Heart right ventricle (tissue), 16 donors: ENCODE measurements around the gene CGB2. TPM values are rescaled to one million over a fixed set of nuclear protein-coding genes. Genes with fewer than 3 reads are reported as not detected.
A peak's percentile ranks its signal among the peaks of the same experiment; 100 is the strongest.

ENCODE experiments used
- ATAC-seq, 8 donors: fragments of 200-7000 bp; cut with Tn5 transposase; one replicate each; pipeline ENCODE4 v1.9.1; 2020; ENCODE audit warnings: mild to moderate bottlenecking in 8 of 8, moderate library complexity in 8 of 8, moderate number of reproducible peaks in 1 of 8
- DNase-seq, 2 donors: peaks; one replicate each; pipeline ENCODE4 v3.0.0-alpha.2; 2020
- H3K27ac ChIP-seq, 10 donors: fragments of 200-600 bp; sonication (generic) in 2 of 10; one replicate each; pipeline versions ENCODE4 v1.5.0 to v1.8.0; 2020 to 2022; ENCODE audit warnings: mild to moderate bottlenecking in 3 of 10
- H3K27me3 ChIP-seq, 7 donors: fragments of 200-600 bp; one replicate each; pipeline ENCODE4 v1.8.0; 2021 to 2022; ENCODE audit warnings: mild to moderate bottlenecking in 2 of 7
- H3K36me3 ChIP-seq, 9 donors: fragments of 200-600 bp; sonication (generic) in 1 of 9; one replicate each; pipeline versions ENCODE4 v1.5.0 to v1.8.0; 2020 to 2022; ENCODE audit warnings: mild to moderate bottlenecking in 2 of 9
- H3K4me1 ChIP-seq, 9 donors: fragments of 200-600 bp; sonication (generic) in 1 of 9; one replicate each; pipeline versions ENCODE4 v1.5.0 to v1.8.0; 2020 to 2022; ENCODE audit warnings: mild to moderate bottlenecking in 4 of 9
- H3K4me3 ChIP-seq, 10 donors: fragments of 200-600 bp; sonication (generic) in 2 of 10; one replicate each; pipeline versions ENCODE4 v1.5.0 to v1.8.0; 2020 to 2022; ENCODE audit warnings: mild to moderate bottlenecking in 7 of 10, moderate library complexity in 2 of 10
- H3K9me3 ChIP-seq, 11 donors: fragments of 200-600 bp in 10 of 11; sonication (generic) in 2 of 11; one replicate each; pipeline versions ENCODE4 v1.5.0 to v1.8.0; 2013 to 2022; ENCODE audit warnings: mild to moderate bottlenecking in 2 of 11, control low read depth in 1 of 11, moderate library complexity in 1 of 11
- CTCF ChIP-seq, 9 donors: fragments of 200-600 bp; sonication (generic) in 2 of 9; IDR thresholded peaks; one replicate each; pipeline versions ENCODE4 v1.5.0 to v1.8.0; 2021 to 2022; ENCODE audit warnings: antibody characterized with exemption in 9 of 9, mild to moderate bottlenecking in 5 of 9, moderate library complexity in 1 of 9
- WGBS, 2 donors: extraction: QIAGEN DNeasy Blood & Tissue Kit; methylation state at CpG; one replicate each; pipeline ENCODE4 v1.1.7; 2013; ENCODE audit warnings: inconsistent platforms in 1 of 2; 5-methylcytosine and 5-hydroxymethylcytosine counted together
- intact Hi-C, 10 donors: fragments of 100-400 bp; cut with DNase I; formaldehyde crosslinking; loops; one replicate each; pipeline versions ENCODE4 v1.11.1 to v1.14.2; 2022
- polyA plus RNA-seq, 2 donors: library from polyadenylated mRNA; stranded (reverse); fragments of 200-250 nt; gene quantifications; one replicate each; pipeline ENCODE4 v1.2.3, GENCODE V29; 2013
- total RNA-seq, 10 donors: library from RNA; stranded (reverse); fragmentation: NEBNext Ultra II Directional in 3 of 10; extraction: Animal tissue kit (Norgen Biotek cat#: 25700) in 3 of 10; gene quantifications; one replicate each; pipeline versions ENCODE4 v1.2.1 to v1.2.4, GENCODE V29; 2021 to 2023
- donor health status: Arrhythmogenic right ventricular cardiomyopathy.
- donor health status: ischemic (EF 13 %, LVEDD 7.1; RV severe dilation, severe dysfunction).
- donor health status: healthy with polysubstance abuse.
- donor health status: DM: no; HTN: yes; CAD: no.
- donor health status: DM: no; HTN: no; CAD: no.
- donor health status: ischemic (EF 25% LVEDD 6.9; RV normal size, moderate dysfunction).
- donor health status: ischemic (EF 25% LVEDD 5.7; RV mildly dilated, moderate dysfunction).
- donor health status: healthy.
- donor health status: DM: yes; HTN: yes; CAD: no.
- donor health status: Ischemic cardiomyopathy.
- donor health status: ischemic (EF 35%, LVEDD 5.7; RV mildly dilated, moderate dysfunction).
- donor health status: nonischemic (EF 11% LVEDD 7.7; RV severe dilation, severe dysfunction).
- donor health status: DM: yes; HTN: yes; CAD: no.
- donor health status: PGD.
- donor health status: ischemic (EF 29% LVEDD 5.4; RV normal size, mild dysfunction).
- donor health status: nonischemic (EF 23%, LVEDD 6.1; RV moderate dilation, normal function).

CGB2 gene
- total and polyA plus RNA-seq, 12 donors = not detected

- DNase-seq = peak; percentile 99 to 100
- H3K4me1 ChIP-seq = peaks cover 9 to 52% (median 42%) of the 10 kb centered on the region in 9 donors
These were observed 38.3 kb upstream of the CGB2 start, which contains the start of the genes GYS1 and RUVBL2 for GRCh38 chr19:48993175-48994034. Gene GYS1 (minus strand): TSS chr19:48993309. CDS start chr19:48993112, 197 bp downstream. Gene RUVBL2 (plus strand): TSS chr19:48993887. CDS start chr19:48993912, 25 bp downstream.

GRCh38 chr19:48994035-48994386 lies 37.7 kb upstream of the CGB2 start:
- H3K4me1 ChIP-seq = peaks cover 9 to 47% (median 42%) of the 10 kb centered on the region in 9 donors
- H3K27me3 ChIP-seq = no peaks in the 10 kb centered on the region
- 1% methylated on average over 13 of the region's 13 CpGs for WGBS, 2 donors
- intact Hi-C loops = loop anchor here in 5 of 10 donors (10.0 kb wide), 4 partner anchors 81 to 221 kb away; partner anchors contain the start of genes KCNA7 (in 2 of the 5), HRC (in 1 of the 5) and TRPM4 (in 1 of the 5)
- no peak for DNase-seq
- TF ChIP-seq CTCF (IDR thresholded peaks at IDR 0.05) = no peak
- no peak for ATAC-seq
- H3K9me3 ChIP-seq = no peaks in the 10 kb centered on the region
- peak overlapping the region; percentile 42 to 99 (median 88) for H3K4me3 ChIP-seq
- H3K27ac ChIP-seq = peak overlapping the region; percentile 74 to 98 (median 95)
- peaks cover 0 to 20% (median 3%) of the 10 kb centered on the region in 9 donors for H3K36me3 ChIP-seq

More at GRCh38 chr19:48993175-48994034, 38.3 kb upstream of the CGB2 start, which contains the start of the genes GYS1 and RUVBL2:
- Histone ChIP-seq H3K27ac (peak within 1 kb of the TSS; percentile 74 to 98 (median 95)), H3K4me3 (peak within 1 kb of the TSS; percentile 54 to 99 (median 88)), H3K36me3 (peaks cover 0 to 26% (median 9%) of the 10 kb centered on the region in 9 donors), H3K27me3 (no peaks in the 10 kb centered on the region), H3K9me3 (no peaks in the 10 kb centered on the region)
- ATAC-seq = peak; percentile 90 to 96 (median 94)
- WGBS, 2 donors = 0 to 1% methylated on average over 56 of the region's 56 CpGs
- TF ChIP-seq CTCF (IDR thresholded peaks at IDR 0.05) = peak in 8 of 9 donors; percentile 96 to 99 (median 98)
- intact Hi-C loops = loop anchor here in 5 of 10 donors (1.0 to 10.0 kb wide), 5 partner anchors 81 to 221 kb away; partner anchors contain the start of genes KCNA7 (in 2 of the 5), HRC (in 1 of the 5), PPP1R15A (in 1 of the 5) and TRPM4 (in 1 of the 5)

- Histone ChIP-seq H3K36me3 (peaks cover 0 to 26% (median 0%) of the 10 kb centered on the region in 9 donors), H3K4me1 (peaks cover 0 to 14% (median 13%) of the 10 kb centered on the region in 9 donors), H3K27ac (no peak overlapping the region), H3K4me3 (no peak overlapping the region), H3K27me3 (no peaks in the 10 kb centered on the region), H3K9me3 (no peaks in the 10 kb centered on the region)
- 68% methylated on average over 5 of the region's 5 CpGs for WGBS, 2 donors
- DNase-seq = no peak
- ATAC-seq = no peak
- intact Hi-C loops = loop anchor here in 5 of 10 donors (10.0 kb wide), 4 partner anchors 77 to 217 kb away; partner anchors contain the start of genes KCNA7 (in 2 of the 5), HRC (in 1 of the 5) and TRPM4 (in 1 of the 5)
- peak in 7 of 9 donors; percentile 28 to 57 (median 37) for TF ChIP-seq CTCF (IDR thresholded peaks at IDR 0.05)
These were observed 33.7 kb upstream of the CGB2 start for GRCh38 chr19:48997972-48998371.
